Esophagus squamous epithelium (tissue), 5 donors: ENCODE results near the gene SLAIN1. TPM values are rescaled to one million over a fixed set of nuclear protein-coding genes. Genes with fewer than 3 reads are reported as not detected.

Experiments
- DNase-seq: peaks from one replicate; lab custom pipeline; 2025; lab: John Stamatoyannopoulos, UW
- H3K27ac ChIP-seq, 4 donors: fragments of 200-600 bp; sonication (generic); one replicate each; pipeline ENCODE4 v1.5.1; 2016 to 2019; ENCODE audit warnings: mild to moderate bottlenecking in 1 of 4
- H3K27me3 ChIP-seq, 4 donors: fragments of 200-600 bp; sonication (generic); 1 replicate in 3 of 4; 2 replicates in 1 of 4; pipeline versions ENCODE4 v1.5.1 to v1.6.0; 2017 to 2021; ENCODE audit warnings: antibody characterized with exemption in 1 of 4
- H3K36me3 ChIP-seq, 3 donors: fragments of 200-600 bp; sonication (generic); one replicate each; pipeline ENCODE4 v1.5.1; 2016 to 2019
- H3K4me1 ChIP-seq, 3 donors: fragments of 200-600 bp; sonication (generic); one replicate each; pipeline ENCODE4 v1.5.1; 2017 to 2019
- H3K4me3 ChIP-seq, 4 donors: fragments of 200-600 bp; sonication (generic); 1 replicate in 3 of 4; 2 replicates in 1 of 4; pipeline ENCODE4 v1.5.1; 2016 to 2019; ENCODE audit warnings: mild to moderate bottlenecking in 2 of 4, moderate library complexity in 1 of 4
- H3K9me3 ChIP-seq, 3 donors: fragments of 200-600 bp; sonication (generic); one replicate each; pipeline ENCODE4 v1.5.1; 2016 to 2019
- POLR2A ChIP-seq, 4 donors: fragments of 450-650 bp; IDR thresholded peaks; one replicate each; pipeline ENCODE4 v1.6.1; 2017; ENCODE audit warnings: antibody characterized with exemption in 4 of 4, mild to moderate bottlenecking in 4 of 4, moderate library complexity in 3 of 4
- WGBS, 2 donors: methylation state at CpG; one replicate each; pipeline ENCODE4 v1.1.5; 2018; 5-methylcytosine and 5-hydroxymethylcytosine counted together
- intact Hi-C: fragments of 100-400 bp; cut with DNase I; formaldehyde crosslinking; loops from one replicate; pipeline ENCODE4 v1.15.0; 2022
- total RNA-seq, 4 donors: library from RNA; depleted of rRNA; stranded (reverse); fragments of >200 nt; gene quantifications; one replicate each; pipeline ENCODE4 v1.1.0, GENCODE V29; 2016
- TF ChIP-seq, protein P1 (sequence below), 6 experiments: fragments of 450-650 bp in 4 of 6; fragments of 200-600 bp in 2 of 6; sonication (generic) in 2 of 6; IDR thresholded peaks; one replicate each; pipeline ENCODE4 v1.5.1; 2016 to 2019; ENCODE audit warnings: antibody characterized with exemption in 6 of 6, mild to moderate bottlenecking in 4 of 6, moderate library complexity in 4 of 6
- donor health status: DM: yes; HTN: yes; CAD: no.

Gene SLAIN1
- total RNA-seq, 4 donors from 2014 or later = 0.57 to 4.6 (median 3.1) TPM

DNA sequence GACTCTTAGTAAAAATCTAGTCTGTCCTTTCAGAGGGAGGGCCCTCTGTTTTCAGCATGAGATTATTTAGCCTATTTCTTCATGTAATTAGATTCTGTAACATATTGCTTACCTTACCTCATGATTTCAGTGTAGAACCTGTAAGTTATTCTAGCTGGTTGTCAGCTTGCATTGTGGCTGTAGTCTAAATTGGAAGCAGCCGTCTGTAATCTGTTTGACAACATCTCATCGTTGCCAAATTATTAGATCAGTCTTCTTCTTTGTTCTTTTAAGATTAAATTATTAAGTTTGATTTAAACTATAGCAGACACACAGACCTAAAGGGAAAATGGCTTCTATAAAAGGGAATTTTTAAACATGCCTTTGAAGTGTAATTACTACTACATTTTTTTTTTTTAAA lies 34.8 kb downstream of the SLAIN1 start:
- 56 to 65% methylated on average over 2 of the region's 2 CpGs for WGBS, 2 donors
- no peaks in the 10 kb centered on the region for H3K27me3 ChIP-seq
- H3K36me3 ChIP-seq = no peaks in the 10 kb centered on the region
- TF ChIP-seq, protein P1, sequence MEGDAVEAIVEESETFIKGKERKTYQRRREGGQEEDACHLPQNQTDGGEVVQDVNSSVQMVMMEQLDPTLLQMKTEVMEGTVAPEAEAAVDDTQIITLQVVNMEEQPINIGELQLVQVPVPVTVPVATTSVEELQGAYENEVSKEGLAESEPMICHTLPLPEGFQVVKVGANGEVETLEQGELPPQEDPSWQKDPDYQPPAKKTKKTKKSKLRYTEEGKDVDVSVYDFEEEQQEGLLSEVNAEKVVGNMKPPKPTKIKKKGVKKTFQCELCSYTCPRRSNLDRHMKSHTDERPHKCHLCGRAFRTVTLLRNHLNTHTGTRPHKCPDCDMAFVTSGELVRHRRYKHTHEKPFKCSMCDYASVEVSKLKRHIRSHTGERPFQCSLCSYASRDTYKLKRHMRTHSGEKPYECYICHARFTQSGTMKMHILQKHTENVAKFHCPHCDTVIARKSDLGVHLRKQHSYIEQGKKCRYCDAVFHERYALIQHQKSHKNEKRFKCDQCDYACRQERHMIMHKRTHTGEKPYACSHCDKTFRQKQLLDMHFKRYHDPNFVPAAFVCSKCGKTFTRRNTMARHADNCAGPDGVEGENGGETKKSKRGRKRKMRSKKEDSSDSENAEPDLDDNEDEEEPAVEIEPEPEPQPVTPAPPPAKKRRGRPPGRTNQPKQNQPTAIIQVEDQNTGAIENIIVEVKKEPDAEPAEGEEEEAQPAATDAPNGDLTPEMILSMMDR (IDR thresholded peaks at IDR 0.05) = no peak
- no peak for TF ChIP-seq POLR2A (IDR thresholded peaks at IDR 0.05)
- intact Hi-C loops = no loop called here
- no peaks in the 10 kb centered on the region for H3K4me1 ChIP-seq
- H3K4me3 ChIP-seq = no peak overlapping the region
- H3K27ac ChIP-seq = no peak overlapping the region
- DNase-seq = no peak
- no peaks in the 10 kb centered on the region for H3K9me3 ChIP-seq

DNA sequence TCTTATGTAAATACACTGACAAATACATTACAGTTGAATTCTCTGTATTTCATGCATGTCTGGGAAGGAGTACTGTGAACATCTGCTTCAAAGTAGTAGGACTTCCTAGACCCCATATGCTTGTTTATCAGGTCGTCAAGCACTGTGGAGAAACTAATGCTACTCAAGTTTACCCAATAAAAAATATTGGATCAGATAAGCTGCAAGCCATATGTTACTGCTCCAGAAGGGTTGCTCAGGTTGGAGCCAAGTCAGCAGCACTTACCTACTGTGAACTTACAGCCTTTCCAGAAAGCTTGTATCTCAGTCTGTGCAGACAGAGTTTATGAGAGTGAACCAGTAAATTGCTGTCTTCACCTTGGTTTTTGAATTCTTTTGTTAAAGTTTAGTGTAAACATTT lies 36.2 kb downstream of the SLAIN1 start:
- Histone ChIP-seq H3K27ac (no peak overlapping the region), H3K36me3 (no peaks in the 10 kb centered on the region), H3K27me3 (no peaks in the 10 kb centered on the region), H3K4me3 (no peak overlapping the region), H3K4me1 (no peaks in the 10 kb centered on the region), H3K9me3 (no peaks in the 10 kb centered on the region)
- TF ChIP-seq POLR2A (IDR thresholded peaks at IDR 0.05) = no peak
- TF ChIP-seq, protein P1 (IDR thresholded peaks at IDR 0.05) = no peak
- no peak for DNase-seq
- 80 to 88% methylated on average over 1 of the region's 1 CpG for WGBS, 2 donors
- intact Hi-C loops = no loop called here

DNA sequence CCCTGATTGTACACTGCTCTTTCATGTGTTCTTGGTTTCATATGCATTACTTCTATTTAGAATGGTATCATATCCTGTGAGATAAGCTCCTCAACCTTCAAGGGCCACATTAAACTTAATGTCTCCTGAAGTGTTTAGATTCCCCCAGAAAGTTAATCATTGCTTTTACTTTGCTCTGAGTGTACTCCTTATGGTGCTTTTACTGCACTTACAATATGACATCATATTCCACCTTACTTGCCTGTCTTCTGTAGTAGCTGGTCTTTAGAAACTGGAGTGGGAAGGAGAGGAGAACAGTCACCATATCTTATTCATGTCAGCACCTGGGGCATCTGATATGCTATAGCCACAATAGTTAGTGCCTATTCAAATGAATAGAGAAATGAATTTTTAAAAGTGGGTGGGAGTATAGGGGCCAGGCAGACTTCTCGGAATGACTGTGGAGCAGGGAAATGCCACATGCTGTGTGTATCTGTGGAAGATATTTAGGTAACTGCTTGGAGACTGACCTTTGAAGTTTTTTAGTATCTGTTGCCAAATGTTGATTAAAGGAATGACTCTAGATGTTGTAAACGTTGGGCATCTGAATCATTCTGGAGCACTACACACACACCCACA lies 40.2 kb downstream of the SLAIN1 start:
- H3K27ac ChIP-seq = no peak overlapping the region
- 55 to 62% methylated on average over 2 of the region's 2 CpGs for WGBS, 2 donors
- H3K9me3 ChIP-seq = no peaks in the 10 kb centered on the region
- H3K4me1 ChIP-seq = no peaks in the 10 kb centered on the region
- intact Hi-C loops = no loop called here
- no peak for TF ChIP-seq POLR2A (IDR thresholded peaks at IDR 0.05)
- TF ChIP-seq, protein P1 (IDR thresholded peaks at IDR 0.05) = no peak
- H3K36me3 ChIP-seq = no peaks in the 10 kb centered on the region
- H3K4me3 ChIP-seq = no peak overlapping the region
- no peak for DNase-seq
- no peaks in the 10 kb centered on the region for H3K27me3 ChIP-seq

DNA sequence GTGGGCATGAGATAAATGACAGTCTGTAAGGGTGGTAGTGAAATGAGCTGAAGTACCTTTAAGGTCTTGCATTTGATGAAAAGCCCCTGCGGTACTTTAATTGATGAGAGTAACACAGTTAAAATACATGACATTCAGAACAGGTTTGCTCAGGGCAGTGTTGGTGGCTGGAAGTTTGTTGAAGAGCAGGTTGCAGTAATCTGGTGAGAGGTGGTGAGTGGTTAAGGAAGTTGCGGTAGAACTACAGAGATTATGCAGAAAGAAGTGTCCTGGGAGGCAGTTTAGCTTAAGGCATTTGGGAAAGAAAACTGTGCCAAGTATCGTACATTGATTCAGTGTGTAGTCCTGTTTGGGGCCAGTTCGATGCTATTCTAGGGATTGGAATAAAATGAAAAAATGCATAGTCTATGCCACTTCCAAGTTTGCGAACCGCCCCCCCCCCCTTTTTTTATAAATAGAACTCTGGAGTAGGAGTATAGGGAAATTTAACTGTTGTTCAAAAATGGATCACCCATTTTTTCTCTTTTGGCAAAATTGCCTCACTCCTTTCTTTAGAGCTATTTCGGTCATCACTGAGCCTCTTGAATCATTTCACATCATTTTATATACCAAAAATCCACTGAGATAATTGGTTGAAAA lies 42.7 kb downstream of the SLAIN1 start:
- WGBS, 2 donors = 75 to 81% methylated on average over 7 of the region's 7 CpGs
- Histone ChIP-seq H3K4me3 (no peak overlapping the region), H3K36me3 (peaks cover 0 to 9% (median 0%) of the 10 kb centered on the region in 3 donors), H3K27me3 (no peaks in the 10 kb centered on the region), H3K27ac (no peak overlapping the region), H3K9me3 (no peaks in the 10 kb centered on the region), H3K4me1 (no peaks in the 10 kb centered on the region)
- TF ChIP-seq, protein P1 (IDR thresholded peaks at IDR 0.05) = no peak
- TF ChIP-seq POLR2A (IDR thresholded peaks at IDR 0.05) = no peak
- no peak for DNase-seq
- intact Hi-C loops = no loop called here

DNA sequence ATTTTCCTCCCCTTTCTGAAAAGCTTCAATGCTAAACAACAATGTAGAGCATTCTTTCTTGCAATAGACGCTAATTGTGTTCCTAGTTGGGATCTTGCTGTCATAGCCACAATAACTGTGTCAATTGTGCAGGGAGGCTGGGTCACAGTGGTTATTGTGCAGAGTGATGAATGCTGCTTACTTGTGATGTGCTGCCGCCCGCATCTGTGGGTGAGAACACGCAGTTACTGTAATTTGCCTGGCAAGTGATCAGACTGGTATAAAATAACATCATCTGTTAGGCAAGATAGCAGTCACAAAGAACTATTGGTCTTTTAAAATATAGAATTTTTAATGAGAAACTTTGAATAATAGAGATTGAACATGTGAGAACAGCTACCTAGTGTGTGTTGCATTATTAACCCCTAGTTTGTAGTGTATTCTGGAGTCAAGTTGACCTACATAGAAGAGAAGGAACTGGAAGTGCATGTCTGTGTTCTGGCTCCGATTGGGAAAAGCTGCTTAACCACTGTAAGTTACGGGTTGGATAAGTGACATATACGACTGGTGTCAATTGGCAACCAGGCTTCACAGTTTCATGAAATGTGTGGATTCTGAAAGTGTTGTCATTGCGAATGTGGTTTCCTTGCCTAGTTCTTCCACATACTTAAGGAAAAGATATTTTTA lies 43.6 kb downstream of the SLAIN1 start:
- intact Hi-C loops = no loop called here
- TF ChIP-seq, protein P1 (IDR thresholded peaks at IDR 0.05) = no peak
- TF ChIP-seq POLR2A (IDR thresholded peaks at IDR 0.05) = no peak

More for the DNA sequence above, 43.6 kb downstream of the SLAIN1 start:
- Histone ChIP-seq H3K27me3 (no peaks in the 10 kb centered on the region), H3K9me3 (no peaks in the 10 kb centered on the region), H3K27ac (no peak overlapping the region), H3K4me1 (no peaks in the 10 kb centered on the region), H3K36me3 (peaks cover 0 to 9% (median 0%) of the 10 kb centered on the region in 3 donors), H3K4me3 (no peak overlapping the region)
- no peak for DNase-seq
- 59 to 82% methylated on average over 8 of the region's 8 CpGs for WGBS, 2 donors
